Suprapubic skin (tissue), 4 donors: ENCODE data around the gene DDX28. TPM values are rescaled to one million over a fixed set of nuclear protein-coding genes. Genes with fewer than 3 reads are reported as not detected.

Experiments used
- DNase-seq, 2 donors: peaks; one replicate each; pipeline ENCODE4 v3.0.0-alpha.2; 2019; ENCODE audit warnings: low spot score in 2 of 2
- H3K27ac ChIP-seq: fragments of 200-600 bp; sonication (generic); one replicate; pipeline ENCODE4 v1.5.1; 2019
- H3K27me3 ChIP-seq: fragments of 200-600 bp; sonication (generic); one replicate; pipeline ENCODE4 v1.5.1; 2019
- H3K36me3 ChIP-seq: fragments of 200-600 bp; sonication (generic); one replicate; pipeline ENCODE4 v1.5.1; 2019
- H3K4me1 ChIP-seq: fragments of 200-600 bp; sonication (generic); one replicate; pipeline ENCODE4 v1.5.1; 2019
- H3K4me3 ChIP-seq: fragments of 200-600 bp; sonication (generic); one replicate; pipeline ENCODE4 v1.5.1; 2019; ENCODE audit warnings: mild to moderate bottlenecking
- H3K9me3 ChIP-seq: fragments of 200-600 bp; sonication (generic); one replicate; pipeline ENCODE4 v1.5.1; 2019
- EP300 ChIP-seq: sonication (generic); formaldehyde crosslinking; IDR thresholded peaks from one replicate; pipeline ENCODE4 v1.6.1; 2017; ENCODE audit warnings: antibody characterized with exemption
- POLR2A ChIP-seq, 2 donors: fragments of 450-650 bp; IDR thresholded peaks; one replicate each; pipeline ENCODE4 v1.6.1; 2017; ENCODE audit warnings: antibody characterized with exemption in 2 of 2, mild to moderate bottlenecking in 2 of 2, moderate library complexity in 2 of 2
- POLR2AphosphoS5 ChIP-seq, 3 donors: sonication (generic); formaldehyde crosslinking; IDR thresholded peaks; one replicate each; pipeline ENCODE4 v1.6.1; 2017; ENCODE audit warnings: antibody characterized with exemption in 3 of 3
- WGBS: methylation state at CpG from one replicate; pipeline ENCODE4 v1.1.5; 2018; 5-methylcytosine and 5-hydroxymethylcytosine counted together
- total RNA-seq, 4 donors: library from RNA; depleted of rRNA; stranded (reverse); fragments of >200 nt; gene quantifications; one replicate each; pipeline ENCODE4 v1.1.0, GENCODE V29; 2016
- TF ChIP-seq, protein P1 (sequence below), 2 donors: fragments of 200-600 bp in 1 of 2; fragments of 450-650 bp in 1 of 2; sonication (generic) in 1 of 2; IDR thresholded peaks; one replicate each; pipeline ENCODE4 v1.5.1; 2016 to 2019; ENCODE audit warnings: antibody characterized with exemption in 2 of 2, mild to moderate bottlenecking in 1 of 2, moderate library complexity in 1 of 2

The DDX28 gene, protein sequence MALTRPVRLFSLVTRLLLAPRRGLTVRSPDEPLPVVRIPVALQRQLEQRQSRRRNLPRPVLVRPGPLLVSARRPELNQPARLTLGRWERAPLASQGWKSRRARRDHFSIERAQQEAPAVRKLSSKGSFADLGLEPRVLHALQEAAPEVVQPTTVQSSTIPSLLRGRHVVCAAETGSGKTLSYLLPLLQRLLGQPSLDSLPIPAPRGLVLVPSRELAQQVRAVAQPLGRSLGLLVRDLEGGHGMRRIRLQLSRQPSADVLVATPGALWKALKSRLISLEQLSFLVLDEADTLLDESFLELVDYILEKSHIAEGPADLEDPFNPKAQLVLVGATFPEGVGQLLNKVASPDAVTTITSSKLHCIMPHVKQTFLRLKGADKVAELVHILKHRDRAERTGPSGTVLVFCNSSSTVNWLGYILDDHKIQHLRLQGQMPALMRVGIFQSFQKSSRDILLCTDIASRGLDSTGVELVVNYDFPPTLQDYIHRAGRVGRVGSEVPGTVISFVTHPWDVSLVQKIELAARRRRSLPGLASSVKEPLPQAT
- 10 to 100 TPM in 2 of 4 donors, 1 to 10 TPM in 2; 9.0 to 22.5 (median 13.0) TPM for total RNA-seq

DNA sequence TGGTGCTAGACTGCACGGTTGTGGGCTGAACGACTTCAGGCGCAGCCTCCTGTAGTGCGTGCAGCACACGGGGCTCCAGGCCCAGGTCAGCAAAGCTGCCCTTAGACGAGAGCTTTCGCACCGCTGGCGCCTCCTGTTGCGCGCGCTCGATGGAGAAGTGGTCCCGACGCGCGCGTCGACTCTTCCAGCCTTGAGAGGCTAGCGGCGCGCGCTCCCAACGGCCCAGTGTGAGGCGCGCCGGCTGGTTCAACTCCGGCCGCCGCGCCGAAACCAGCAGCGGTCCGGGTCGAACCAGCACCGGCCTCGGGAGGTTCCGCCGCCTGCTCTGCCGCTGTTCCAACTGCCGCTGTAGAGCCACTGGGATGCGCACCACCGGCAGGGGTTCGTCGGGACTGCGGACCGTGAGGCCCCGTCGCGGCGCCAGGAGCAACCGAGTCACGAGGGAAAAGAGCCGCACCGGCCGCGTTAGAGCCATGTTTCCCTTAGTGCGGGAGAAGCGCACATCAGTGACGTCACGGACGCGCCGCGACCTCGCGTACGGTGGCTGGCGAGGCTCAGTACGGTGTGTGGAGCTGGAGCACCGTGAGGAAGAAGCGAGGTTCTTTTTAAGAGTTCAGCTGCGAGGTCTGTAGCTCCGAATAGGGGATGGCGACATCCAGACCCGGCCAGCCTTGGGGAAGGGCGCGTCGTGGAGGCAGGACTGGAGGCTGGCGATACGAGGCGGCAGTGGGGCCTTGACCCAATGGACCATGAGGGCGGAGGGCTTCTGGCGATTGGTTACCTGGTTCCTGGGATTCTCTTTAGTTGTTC, at the start of gene DDX28, which contains the start of gene DUS2:
Gene DDX28, minus strand, starts transcription at position 505 of the 810 bp plus-strand sequence. Its CDS starts 30 bp downstream, at position 475.
Gene DUS2, plus strand, starts transcription at position 557 of the 810 bp plus-strand sequence. CDS start 14,740 bp downstream, outside the sequence.
- H3K36me3 ChIP-seq = peaks cover 11% of the 10 kb centered on the region
- H3K9me3 ChIP-seq = no peaks in the 10 kb centered on the region
- 0% methylated on average over 19 of the region's 84 CpGs for WGBS
- peak; percentile 95 for DNase-seq
- H3K27me3 ChIP-seq = no peaks in the 10 kb centered on the region
- peak within 1 kb of the TSS; percentile 90 for H3K4me3 ChIP-seq
- TF ChIP-seq, protein P1, sequence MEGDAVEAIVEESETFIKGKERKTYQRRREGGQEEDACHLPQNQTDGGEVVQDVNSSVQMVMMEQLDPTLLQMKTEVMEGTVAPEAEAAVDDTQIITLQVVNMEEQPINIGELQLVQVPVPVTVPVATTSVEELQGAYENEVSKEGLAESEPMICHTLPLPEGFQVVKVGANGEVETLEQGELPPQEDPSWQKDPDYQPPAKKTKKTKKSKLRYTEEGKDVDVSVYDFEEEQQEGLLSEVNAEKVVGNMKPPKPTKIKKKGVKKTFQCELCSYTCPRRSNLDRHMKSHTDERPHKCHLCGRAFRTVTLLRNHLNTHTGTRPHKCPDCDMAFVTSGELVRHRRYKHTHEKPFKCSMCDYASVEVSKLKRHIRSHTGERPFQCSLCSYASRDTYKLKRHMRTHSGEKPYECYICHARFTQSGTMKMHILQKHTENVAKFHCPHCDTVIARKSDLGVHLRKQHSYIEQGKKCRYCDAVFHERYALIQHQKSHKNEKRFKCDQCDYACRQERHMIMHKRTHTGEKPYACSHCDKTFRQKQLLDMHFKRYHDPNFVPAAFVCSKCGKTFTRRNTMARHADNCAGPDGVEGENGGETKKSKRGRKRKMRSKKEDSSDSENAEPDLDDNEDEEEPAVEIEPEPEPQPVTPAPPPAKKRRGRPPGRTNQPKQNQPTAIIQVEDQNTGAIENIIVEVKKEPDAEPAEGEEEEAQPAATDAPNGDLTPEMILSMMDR (IDR thresholded peaks at IDR 0.05) = no peak
- TF ChIP-seq POLR2A (IDR thresholded peaks at IDR 0.05) = peak in 1 of 2 donors; percentile 35
- peak; percentile 90 to 100 (median 94) for TF ChIP-seq POLR2AphosphoS5 (IDR thresholded peaks at IDR 0.05)
- TF ChIP-seq EP300 = no peak
- H3K27ac ChIP-seq = peak within 1 kb of the TSS; percentile 85
- H3K4me1 ChIP-seq = peaks cover 30% of the 10 kb centered on the region

DNA sequence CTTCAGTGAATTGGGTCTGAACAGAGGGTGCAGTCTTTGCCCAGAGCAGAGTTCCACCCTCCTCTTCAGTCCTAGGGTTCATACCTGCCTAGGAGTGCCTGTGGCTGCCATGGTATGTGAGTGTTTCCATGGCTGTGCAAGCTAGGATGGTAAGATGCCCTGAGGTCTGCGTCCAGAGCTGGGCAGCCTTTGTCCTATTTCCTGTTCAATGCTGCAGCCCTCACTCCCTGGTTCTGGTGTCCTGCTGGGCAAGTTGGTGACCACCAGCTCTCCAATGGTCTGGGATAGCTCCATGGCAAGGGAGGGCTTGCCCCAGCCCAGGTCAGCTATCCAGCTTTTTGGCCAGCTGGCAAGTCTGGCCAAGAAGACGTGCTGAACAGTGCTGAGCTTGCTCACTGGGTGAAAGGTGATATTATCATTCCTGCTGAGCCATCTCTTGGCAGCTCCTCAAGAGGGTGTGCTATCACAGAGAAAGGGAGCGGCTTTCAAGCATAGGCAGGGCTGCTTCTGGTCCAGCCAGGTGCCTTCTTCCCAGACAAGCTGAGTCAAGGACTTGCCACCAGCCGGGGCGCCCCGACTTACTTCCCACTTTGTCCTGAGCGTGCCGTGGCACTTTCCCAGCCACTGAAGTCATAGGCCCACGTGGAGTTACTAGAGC, 49.1 kb upstream of the DDX28 start:
- H3K27ac ChIP-seq = peak overlapping the region; percentile 47
- peaks cover 27% of the 10 kb centered on the region for H3K4me1 ChIP-seq
- no peak for DNase-seq
- H3K4me3 ChIP-seq = no peak overlapping the region
- no peaks in the 10 kb centered on the region for H3K27me3 ChIP-seq
- H3K36me3 ChIP-seq = peaks cover 51% of the 10 kb centered on the region
- WGBS = 29% methylated on average over 7 of the region's 9 CpGs
- no peaks in the 10 kb centered on the region for H3K9me3 ChIP-seq
- TF ChIP-seq, protein P1 (IDR thresholded peaks at IDR 0.05) = no peak

DNA sequence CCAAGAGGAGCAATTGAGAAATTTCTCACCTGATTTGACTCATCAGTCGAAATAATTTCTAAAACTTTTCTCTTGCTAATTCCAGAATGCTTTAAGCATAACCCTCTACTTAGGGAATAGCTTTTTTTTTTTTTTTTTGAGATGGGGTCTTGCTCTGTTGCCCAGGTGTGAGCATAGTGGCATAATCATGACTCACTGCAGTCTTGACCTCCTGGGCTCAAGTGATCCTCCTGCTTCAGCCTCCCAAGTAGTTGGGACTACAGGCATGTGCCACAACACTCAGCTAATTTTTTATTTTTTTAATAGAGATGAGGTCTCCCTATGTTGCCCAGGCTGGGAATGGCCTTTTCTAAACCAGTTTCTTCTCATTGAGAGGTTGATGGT, 48.5 kb upstream of the DDX28 start:
- no peak for DNase-seq
- Histone ChIP-seq H3K9me3 (no peaks in the 10 kb centered on the region), H3K4me3 (no peak overlapping the region), H3K4me1 (peaks cover 27% of the 10 kb centered on the region), H3K27me3 (no peaks in the 10 kb centered on the region), H3K36me3 (peaks cover 45% of the 10 kb centered on the region), H3K27ac (peak overlapping the region; percentile 47)
- TF ChIP-seq EP300 = no peak
- TF ChIP-seq, protein P1 (IDR thresholded peaks at IDR 0.05) = no peak
- no peak for TF ChIP-seq POLR2AphosphoS5 (IDR thresholded peaks at IDR 0.05)
- no peak for TF ChIP-seq POLR2A (IDR thresholded peaks at IDR 0.05)
- WGBS = 71% methylated on average over 1 of the region's 1 CpG

DNA sequence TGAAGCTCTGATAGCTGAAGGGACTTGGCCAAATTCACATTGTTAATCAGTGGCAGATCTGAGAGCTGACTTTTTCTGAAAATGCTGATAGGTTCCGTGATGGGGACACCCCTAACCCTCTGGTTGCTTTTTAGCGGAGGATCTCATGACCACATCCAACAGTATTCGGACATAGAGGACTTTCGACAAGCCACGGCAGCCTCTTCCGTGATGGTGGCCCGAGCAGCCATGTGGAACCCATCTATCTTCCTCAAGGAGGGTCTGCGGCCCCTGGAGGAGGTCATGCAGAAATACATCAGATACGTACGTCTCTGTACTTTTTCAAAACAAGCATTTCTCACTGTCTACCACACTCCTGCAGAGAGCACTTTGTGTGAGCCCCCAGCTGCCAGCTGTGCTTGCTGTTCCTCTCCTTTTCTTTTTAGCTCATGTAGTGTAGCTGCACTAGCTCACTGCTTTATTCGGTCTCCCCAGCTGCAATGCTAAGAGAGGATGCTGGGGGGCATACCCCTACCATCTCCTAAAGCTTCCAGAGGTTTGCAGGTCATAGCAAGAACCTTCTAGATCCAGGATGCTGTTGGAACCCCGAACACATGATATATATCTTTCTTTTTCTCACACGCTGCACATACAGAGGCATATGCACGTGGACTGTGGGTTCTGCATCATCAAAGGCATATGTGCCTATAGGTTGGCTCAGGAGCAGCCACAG, 47.9 kb upstream of the DDX28 start:
- Histone ChIP-seq H3K27me3 (no peaks in the 10 kb centered on the region), H3K36me3 (peaks cover 40% of the 10 kb centered on the region), H3K4me3 (no peak overlapping the region), H3K9me3 (no peaks in the 10 kb centered on the region), H3K27ac (no peak overlapping the region), H3K4me1 (peaks cover 27% of the 10 kb centered on the region)
- WGBS = 81% methylated on average over 13 of the region's 14 CpGs
- no peak for TF ChIP-seq EP300
- TF ChIP-seq POLR2A (IDR thresholded peaks at IDR 0.05) = no peak
- no peak for TF ChIP-seq POLR2AphosphoS5 (IDR thresholded peaks at IDR 0.05)
- TF ChIP-seq, protein P1 (IDR thresholded peaks at IDR 0.05) = no peak
- no peak for DNase-seq
